Stimulated activated CD4-positive, alpha-beta T cell treated with anti-CD3 and anti-CD28 coated beads, TNF-alpha, amount 100 ng/mL, for 4 hours (primary cell): ENCODE results near the gene PLEKHJ1.

Source experiments
- DNase-seq, 3 experiments: peaks; one replicate each; pipeline ENCODE4 v3.0.0-alpha.2; 2020; ENCODE audit warnings: low read depth in 3 of 3

The PLEKHJ1 gene

GRCh38 chr19:2269244-2270156 is 33.4 kb upstream of the PLEKHJ1 start:
- peak; percentile 98 to 99 (median 98) for DNase-seq

- no peak for DNase-seq
Measured at GRCh38 chr19:2268861-2269243, 32.7 kb upstream of the PLEKHJ1 start.

GRCh38 chr19:2268480-2268830 is 32.3 kb upstream of the PLEKHJ1 start:
- DNase-seq, result no peak

GRCh38 chr19:2266183-2266993 is 30.3 kb upstream of the PLEKHJ1 start:
- no peak for DNase-seq

GRCh38 chr19:2261438-2262172 is 25.5 kb upstream of the PLEKHJ1 start:
- no peak for DNase-seq

- no peak for DNase-seq
Measured at GRCh38 chr19:2260341-2260805, 24.2 kb upstream of the PLEKHJ1 start.

- DNase-seq, result no peak
Measured at GRCh38 chr19:2259336-2259735, 23.2 kb upstream of the PLEKHJ1 start.

GRCh38 chr19:2255982-2256685 is 20.0 kb upstream of the PLEKHJ1 start, which contains the start of gene JSRP1:
Gene JSRP1 (minus strand): TSS chr19:2256417. CDS start chr19:2255314, 1,103 bp downstream.
- DNase-seq, result no peak

- no peak for DNase-seq
Measured at GRCh38 chr19:2255112-2255845, 19.1 kb upstream of the PLEKHJ1 start.

GRCh38 chr19:2254064-2254872 is 18.1 kb upstream of the PLEKHJ1 start:
- DNase-seq, result no peak

GRCh38 chr19:2253106-2254063 is 17.3 kb upstream of the PLEKHJ1 start:
- no peak for DNase-seq

- no peak for DNase-seq
Measured at GRCh38 chr19:2252797-2253105, 16.6 kb upstream of the PLEKHJ1 start.

- no peak for DNase-seq
Measured at GRCh38 chr19:2252055-2252796, 16.1 kb upstream of the PLEKHJ1 start.

- no peak for DNase-seq
Measured at GRCh38 chr19:2251106-2252054, 15.3 kb upstream of the PLEKHJ1 start.

- no peak for DNase-seq
Measured at GRCh38 chr19:2250766-2251105, 14.6 kb upstream of the PLEKHJ1 start.

GRCh38 chr19:2249880-2250765 is 14.0 kb upstream of the PLEKHJ1 start:
- DNase-seq, result no peak
